IMR-90 (cell line): ENCODE measurements around the gene RANBP10. TPM values are rescaled to one million over a fixed set of nuclear protein-coding genes. Genes with fewer than 3 reads are reported as not detected.

Experiments
- ATAC-seq: fragments of 200-7000 bp; cut with Tn5 transposase; 2 replicates; pipeline ENCODE4 v1.9.1; 2020; ENCODE audit warnings: low read depth, mild to moderate bottlenecking, moderate library complexity
- BruUV-seq: library from RNA; stranded (reverse); fragments of 400-500 nt; replicated peaks from 2 replicates; lab custom pipeline; 2021; lab: Mats Ljungman, UMichigan
- CTCF ChIA-PET: fragments of 300-600 bp; formaldehyde crosslinking; extraction: SDS; loops from one replicate; lab custom pipeline; 2021; ENCODE audit warnings: antibody characterized with exemption; lab: Yijun Ruan, JAX
- POLR2A ChIA-PET: fragments of 300-600 bp; sonication (Branson Sonifier 250); formaldehyde crosslinking; loops from one replicate; lab custom pipeline; 2022; ENCODE audit warnings: antibody characterized with exemption; ENCODE audit not compliant: unreplicated experiment; lab: Charles Lee
- DNase-seq: peaks from one replicate; pipeline ENCODE4 v3.0.0; 2013
- H2AFZ ChIP-seq: replicated peaks from 2 replicates; pipeline ENCODE3; 2013; ENCODE audit warnings: low read length, mild to moderate bottlenecking; ENCODE audit not compliant: poor library complexity
- H2AK5ac ChIP-seq: 2 replicates; pipeline ENCODE4 v1.6.1; 2013; ENCODE audit warnings: low read depth, low read length, inconsistent platforms
- H2AK9ac ChIP-seq: replicated peaks from 2 replicates; pipeline ENCODE3; 2013; ENCODE audit warnings: mild to moderate bottlenecking, low read depth, low read length, moderate library complexity; ENCODE audit not compliant: poor library complexity
- H2BK120ac ChIP-seq: 2 replicates; pipeline ENCODE4 v1.6.1; 2013; ENCODE audit warnings: low read depth, low read length, inconsistent platforms
- H2BK15ac ChIP-seq: 3 replicates; pipeline ENCODE4 v1.6.1; 2013; ENCODE audit warnings: low read depth, low read length, inconsistent platforms
- H2BK20ac ChIP-seq: 2 replicates; pipeline ENCODE4 v1.6.1; 2013; ENCODE audit warnings: low read depth, mild to moderate bottlenecking, inconsistent platforms, low read length, moderate library complexity
- H2BK5ac ChIP-seq: 2 replicates; pipeline ENCODE4 v1.6.1; 2013; ENCODE audit warnings: mild to moderate bottlenecking, low read depth, low read length, inconsistent platforms; ENCODE audit not compliant: poor library complexity, severe bottlenecking
- H3K14ac ChIP-seq: replicated peaks from 2 replicates; pipeline ENCODE4 v1.6.1; 2013; ENCODE audit warnings: low read depth, low read length, inconsistent platforms
- H3K18ac ChIP-seq: 2 replicates; pipeline ENCODE4 v1.6.1; 2013; ENCODE audit warnings: low read depth, low read length, control low read depth
- H3K23ac ChIP-seq: 2 replicates; pipeline ENCODE4 v1.6.1; 2013; ENCODE audit warnings: low read depth, low read length, inconsistent platforms
- H3K27ac ChIP-seq: 2 replicates; pipeline ENCODE4 v1.5.1; 2013; ENCODE audit warnings: mild to moderate bottlenecking, control low read depth, low read length; ENCODE audit not compliant: insufficient read depth
- H3K27me3 ChIP-seq: 2 replicates; pipeline ENCODE4 v1.6.1; 2013; ENCODE audit warnings: low read length; ENCODE audit not compliant: control insufficient read depth, insufficient read depth
- H3K36me3 ChIP-seq: 2 replicates; pipeline ENCODE4 v1.6.1; 2013; ENCODE audit warnings: low read length, mixed read lengths; ENCODE audit not compliant: control insufficient read depth, insufficient read depth
- H3K4ac ChIP-seq: 2 replicates; pipeline ENCODE4 v1.6.1; 2013; ENCODE audit warnings: low read depth, low read length, inconsistent platforms
- H3K4me1 ChIP-seq: 2 replicates; pipeline ENCODE4 v1.6.1; 2013; ENCODE audit warnings: low read length, mixed read lengths; ENCODE audit not compliant: control insufficient read depth, insufficient read depth
- H3K4me2 ChIP-seq: 2 replicates; pipeline ENCODE4 v1.6.1; 2013; ENCODE audit warnings: low read depth, mild to moderate bottlenecking, control low read depth, low read length, moderate library complexity
- H3K4me3 ChIP-seq: 2 replicates; pipeline ENCODE4 v1.5.1; 2013; ENCODE audit warnings: low read depth, mild to moderate bottlenecking, control low read depth, low read length, moderate library complexity; ENCODE audit not compliant: insufficient read depth
- H3K56ac ChIP-seq: 2 replicates; pipeline ENCODE4 v1.6.1; 2013; ENCODE audit warnings: low read length, inconsistent platforms; ENCODE audit not compliant: insufficient read depth; ENCODE audit errors: extremely low read depth
- H3K79me1 ChIP-seq, 2 experiments: 2 replicates each; pipeline ENCODE4 v1.6.1; 2013; ENCODE audit warnings: low read length in 2 of 2, inconsistent platforms in 1 of 2, low read depth in 1 of 2
- H3K9ac ChIP-seq: 2 replicates; pipeline ENCODE4 v1.6.1; 2013; ENCODE audit warnings: low read depth, low read length, control low read depth
- H3K9me1 ChIP-seq: 2 replicates; pipeline ENCODE4 v1.6.1; 2013; ENCODE audit warnings: low read length, inconsistent platforms; ENCODE audit not compliant: insufficient read depth
- H3K9me3 ChIP-seq: 2 replicates; pipeline ENCODE4 v1.6.1; 2013; ENCODE audit warnings: low read length; ENCODE audit not compliant: control insufficient read depth, insufficient read depth
- H4K20me1 ChIP-seq: 2 replicates; pipeline ENCODE4 v1.6.1; 2013; ENCODE audit warnings: low read length, inconsistent platforms; ENCODE audit not compliant: insufficient read depth
- H4K5ac ChIP-seq: 2 replicates; pipeline ENCODE4 v1.6.1; 2013; ENCODE audit warnings: mild to moderate bottlenecking, low read depth, low read length, control low read depth
- H4K8ac ChIP-seq, 2 experiments: 2 replicates each; pipeline ENCODE4 v1.6.1; 2013; ENCODE audit warnings: low read depth in 2 of 2, low read length in 2 of 2, control low read depth in 1 of 2, inconsistent platforms in 1 of 2
- H4K91ac ChIP-seq: 2 replicates; pipeline ENCODE4 v1.6.1; 2013; ENCODE audit warnings: low read depth, low read length, inconsistent platforms; ENCODE audit not compliant: insufficient read depth
- BHLHE40 ChIP-seq: fragments of 150-350 bp; IDR thresholded peaks from 2 replicates; pipeline ENCODE4 v1.6.1; 2016; ENCODE audit warnings: mild to moderate bottlenecking, low read depth, low read length
- CHD1 ChIP-seq: IDR thresholded peaks from 2 replicates; pipeline ENCODE4 v1.6.1; 2012; ENCODE audit warnings: low read depth, low read length, improper control_type of control experiment
- ELK1 ChIP-seq: fragments of 150-350 bp; IDR thresholded peaks from 2 replicates; pipeline ENCODE4 v1.6.1; 2016; ENCODE audit warnings: low read depth, mild to moderate bottlenecking, low read length, moderate library complexity, borderline replicate concordance
- NFE2L2 ChIP-seq: fragments of 150-350 bp; IDR thresholded peaks from 2 replicates; pipeline ENCODE4 v1.6.1; 2016; ENCODE audit warnings: low read depth, mild to moderate bottlenecking, low read length
- RFX5 ChIP-seq: IDR thresholded peaks from 2 replicates; pipeline ENCODE4 v1.8.0; 2012; ENCODE audit warnings: low read depth, mild to moderate bottlenecking, low read length, moderate library complexity
- USF2 ChIP-seq: fragments of 150-350 bp; IDR thresholded peaks from 2 replicates; pipeline ENCODE4 v1.6.1; 2017; ENCODE audit warnings: mild to moderate bottlenecking, antibody characterized with exemption, low read length, low read depth
- WGBS, 2 experiments: methylation state at CpG; one replicate each; pipeline versions ENCODE4 v1.1.5 to v1.1.7; 2013; ENCODE audit warnings: missing lambda C conversion rate in 2 of 2; ENCODE audit not compliant: insufficient read length in 1 of 2; ENCODE audit errors: extremely low coverage in 2 of 2; 5-methylcytosine and 5-hydroxymethylcytosine counted together
- dilution Hi-C: fragments of 300-500 bp; cut with HindIII; formaldehyde crosslinking; loops from one replicate; pipeline ENCODE4 v1.14.3; 2018; ENCODE audit warnings: low sequenced_read_pairs; ENCODE audit not compliant: unreplicated experiment
- in situ Hi-C: fragments of 300-500 bp; cut with MboI; formaldehyde crosslinking; loops from 3 replicates; pipeline ENCODE4 v1.14.3; 2019; ENCODE audit warnings: low sequenced_read_pairs, inconsistent platforms, mixed read lengths
- intact Hi-C: fragments of 100-400 bp; cut with micrococcal nuclease; formaldehyde crosslinking; loops from 2 replicates; pipeline ENCODE4 v1.10.0; 2022
- polyA plus RNA-seq, 3 experiments: library from polyadenylated mRNA; depleted of rRNA; stranded (reverse); fragments of >200 nt; gene quantifications; 2 replicates each; pipeline ENCODE4 v1.2.3, GENCODE V29; 2012; ENCODE audit warnings: low replicate concordance in 1 of 3
- total RNA-seq: library from RNA; depleted of rRNA; stranded (reverse); fragments of >200 nt; gene quantifications from 2 replicates; pipeline ENCODE4 v1.2.3, GENCODE V29; 2012

The RANBP10 gene
- total and polyA plus RNA-seq, 2 of the 4 experiments (the other 2 are of a cell fraction), result 2.7 to 12.1 TPM

- POLR2A ChIA-PET, result no interaction called here
- H4K91ac ChIP-seq, result no peak overlapping the region
- dilution Hi-C loops, result no loop called here
Measured at GRCh38 chr16:67675999-67676398, 130.4 kb downstream of the RANBP10 start.

More at GRCh38 chr16:67675999-67676398, 130.4 kb downstream of the RANBP10 start:
- Histone ChIP-seq H2BK15ac (no peak overlapping the region), H3K9ac (no peak overlapping the region), H4K8ac (no peak overlapping the region), H3K36me3 (peaks cover 12% of the 10 kb centered on the region; the same call in 1 of the 2 replicates), H4K5ac (no peak overlapping the region), H3K4me1 (no peaks in the 10 kb centered on the region), H2AFZ (no peak overlapping the region), H3K18ac (no peak overlapping the region), H2AK5ac (no peak overlapping the region), H3K14ac (no peak overlapping the region), H2AK9ac (no peak overlapping the region), H3K56ac (no peak overlapping the region), H3K9me1 (0 out of 2 replicates have a peak, but pooled peaks cover 3% of the 10 kb centered on the region), H3K4me2 (no peak overlapping the region), H2BK20ac (no peak overlapping the region), H3K27ac (no peak overlapping the region), H4K20me1 (0 out of 2 replicates have a peak, but pooled peaks cover 4% of the 10 kb centered on the region), H3K23ac (no peak overlapping the region), H3K79me1 (peaks cover 0 to 16% of the 10 kb centered on the region in 2 experiments; a peak in 2 of 4 replicates), H2BK120ac (no peak overlapping the region), H2BK5ac (no peak overlapping the region), H3K27me3 (no peaks in the 10 kb centered on the region), H3K4me3 (no peak overlapping the region), H3K4ac (no peak overlapping the region), H3K9me3 (no peaks in the 10 kb centered on the region)
- in situ Hi-C loops, result no loop called here
- intact Hi-C loops, result loop anchor here (10.0 kb wide), 1 partner anchor 359 kb away; no protein-coding TSS in a partner anchor
- no peak for DNase-seq
- no peak for ATAC-seq
- CTCF ChIA-PET, result no interaction called here
- TF ChIP-seq USF2, result no peak
- no peak for TF ChIP-seq NFE2L2
- no peak for TF ChIP-seq CHD1
- no peak for TF ChIP-seq BHLHE40
- no peak for TF ChIP-seq ELK1
- no peak for TF ChIP-seq RFX5
- no TSS peak for BruUV-seq
- WGBS, 2 experiments, result no CpG with 5 or more reads among the region's 7 CpGs
